KMS-11 (cell line): ENCODE data around the gene GNA15.

Experiments
- H2AFZ ChIP-seq: fragments of 200-600 bp; sonication (generic); 2 replicates; pipeline ENCODE4 v1.6.1; 2016; ENCODE audit warnings: antibody characterized with exemption, mixed run types, low read depth
- H3K27ac ChIP-seq: fragments of 200-600 bp; sonication (generic); 2 replicates; pipeline ENCODE4 v1.6.1; 2016; ENCODE audit warnings: mild to moderate bottlenecking, mixed run types
- H3K27me3 ChIP-seq: fragments of 200-600 bp; sonication (generic); 2 replicates; pipeline ENCODE4 v1.6.1; 2017; ENCODE audit warnings: mild to moderate bottlenecking, low read depth, mixed run types, moderate library complexity; ENCODE audit not compliant: insufficient read depth
- H3K36me3 ChIP-seq: fragments of 200-600 bp; sonication (generic); 2 replicates; pipeline ENCODE4 v1.6.1; 2017; ENCODE audit warnings: mild to moderate bottlenecking, mixed run types; ENCODE audit not compliant: insufficient read depth
- H3K4me1 ChIP-seq: fragments of 200-600 bp; sonication (generic); 2 replicates; pipeline ENCODE4 v1.6.1; 2016; ENCODE audit warnings: mild to moderate bottlenecking, low read depth, mixed run types; ENCODE audit not compliant: poor library complexity, severe bottlenecking
- H3K4me2 ChIP-seq: fragments of 200-600 bp; sonication (generic); 2 replicates; pipeline ENCODE4 v1.7.0; 2016; ENCODE audit warnings: mild to moderate bottlenecking, mixed run types
- H3K4me3 ChIP-seq: fragments of 200-600 bp; sonication (generic); IDR thresholded peaks from 2 replicates; pipeline ENCODE4 v1.6.1; 2017; ENCODE audit warnings: low read depth, low read length, mixed read lengths; ENCODE audit not compliant: insufficient read depth
- H3K79me2 ChIP-seq: fragments of 200-600 bp; sonication (generic); 2 replicates; pipeline ENCODE4 v1.6.1; 2016; ENCODE audit warnings: low read depth, mixed run types; ENCODE audit not compliant: insufficient read depth
- H3K9ac ChIP-seq: fragments of 200-600 bp; sonication (generic); 2 replicates; pipeline ENCODE4 v1.6.1; 2016; ENCODE audit warnings: mild to moderate bottlenecking, mixed run types
- H4K20me1 ChIP-seq: fragments of 200-600 bp; sonication (generic); 2 replicates; pipeline ENCODE4 v1.6.1; 2016; ENCODE audit warnings: mild to moderate bottlenecking, mixed run types; ENCODE audit not compliant: insufficient read depth
- TF ChIP-seq, protein P1 (sequence below): fragments of 200-600 bp; sonication (generic); conservative IDR thresholded peaks from 2 replicates; pipeline ENCODE4 v1.6.1; 2017; ENCODE audit warnings: low read depth, mild to moderate bottlenecking, antibody characterized with exemption, low read length, moderate library complexity, mixed read lengths

Gene GNA15

DNA sequence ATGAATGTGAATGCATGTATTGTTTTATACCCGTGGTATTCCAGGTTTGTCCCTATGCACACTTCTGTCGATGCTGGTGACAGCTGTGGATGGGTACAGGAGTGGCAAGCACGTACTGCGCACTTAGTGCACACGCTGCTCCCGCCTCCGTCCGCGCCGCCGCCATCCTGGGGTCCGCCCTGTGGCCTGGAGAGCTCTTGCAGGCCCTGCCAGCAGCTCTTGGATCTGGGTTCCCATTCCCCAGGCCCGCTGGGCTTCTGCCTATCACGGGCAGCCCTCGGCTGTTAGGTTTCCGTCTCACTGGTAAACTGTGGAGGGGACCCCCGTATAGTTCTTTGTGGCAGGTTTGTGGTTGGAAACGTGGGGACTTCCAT, 37.7 kb upstream of the GNA15 start:
- Histone ChIP-seq H3K36me3 (no peaks in the 10 kb centered on the region), H3K79me2 (no peaks in the 10 kb centered on the region), H4K20me1 (no peaks in the 10 kb centered on the region), H3K4me2 (no peak overlapping the region), H3K4me1 (peaks cover 7% of the 10 kb centered on the region), H3K27ac (no peak overlapping the region), H2AFZ (no peak overlapping the region), H3K9ac (no peak overlapping the region), H3K27me3 (peaks cover 48% of the 10 kb centered on the region; the same call in 1 of the 2 replicates), H3K4me3 (no peak overlapping the region)
- TF ChIP-seq, protein P1, sequence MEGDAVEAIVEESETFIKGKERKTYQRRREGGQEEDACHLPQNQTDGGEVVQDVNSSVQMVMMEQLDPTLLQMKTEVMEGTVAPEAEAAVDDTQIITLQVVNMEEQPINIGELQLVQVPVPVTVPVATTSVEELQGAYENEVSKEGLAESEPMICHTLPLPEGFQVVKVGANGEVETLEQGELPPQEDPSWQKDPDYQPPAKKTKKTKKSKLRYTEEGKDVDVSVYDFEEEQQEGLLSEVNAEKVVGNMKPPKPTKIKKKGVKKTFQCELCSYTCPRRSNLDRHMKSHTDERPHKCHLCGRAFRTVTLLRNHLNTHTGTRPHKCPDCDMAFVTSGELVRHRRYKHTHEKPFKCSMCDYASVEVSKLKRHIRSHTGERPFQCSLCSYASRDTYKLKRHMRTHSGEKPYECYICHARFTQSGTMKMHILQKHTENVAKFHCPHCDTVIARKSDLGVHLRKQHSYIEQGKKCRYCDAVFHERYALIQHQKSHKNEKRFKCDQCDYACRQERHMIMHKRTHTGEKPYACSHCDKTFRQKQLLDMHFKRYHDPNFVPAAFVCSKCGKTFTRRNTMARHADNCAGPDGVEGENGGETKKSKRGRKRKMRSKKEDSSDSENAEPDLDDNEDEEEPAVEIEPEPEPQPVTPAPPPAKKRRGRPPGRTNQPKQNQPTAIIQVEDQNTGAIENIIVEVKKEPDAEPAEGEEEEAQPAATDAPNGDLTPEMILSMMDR: no peak

DNA sequence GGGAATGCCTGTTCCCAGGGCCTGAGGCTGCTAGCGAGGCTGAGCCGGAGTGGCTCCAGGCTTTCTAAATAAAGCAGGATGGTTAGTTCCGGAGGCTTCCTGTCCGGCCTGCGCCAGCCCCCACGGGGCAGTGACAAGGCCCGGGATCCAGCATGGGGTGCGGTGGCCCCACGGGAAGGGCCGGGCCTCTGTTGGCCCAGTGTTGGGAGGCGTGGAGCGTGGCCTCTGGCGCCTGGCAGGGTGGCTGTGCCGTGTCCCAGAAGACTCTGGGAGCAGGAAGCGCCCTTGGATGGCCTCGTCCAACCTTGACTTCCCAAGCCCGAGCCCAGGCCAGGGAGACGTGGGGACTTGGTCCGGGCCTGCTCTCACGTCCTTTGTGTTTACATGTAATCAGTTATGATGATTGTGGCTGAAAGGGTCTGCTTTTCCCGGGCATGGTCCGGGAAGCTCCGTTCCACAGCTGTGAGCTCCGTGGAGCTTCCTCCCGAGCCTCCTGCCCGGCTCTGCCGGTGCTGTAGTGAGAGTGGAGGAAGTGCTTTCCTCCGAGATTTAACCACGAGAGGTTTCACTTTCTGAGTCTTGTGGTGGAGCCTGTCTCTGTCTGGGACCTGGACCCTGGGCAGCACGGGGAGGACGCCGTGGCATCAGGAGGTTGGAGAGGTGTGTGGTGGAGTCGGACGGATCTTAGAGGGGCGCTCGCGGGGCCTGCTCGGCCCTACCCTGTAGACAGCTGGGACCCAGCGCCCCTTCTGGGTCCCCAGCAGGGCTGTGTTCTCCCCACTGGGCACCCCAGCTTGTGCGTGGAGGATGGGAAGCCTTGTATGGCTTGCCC, 37.1 kb upstream of the GNA15 start:
- no peaks in the 10 kb centered on the region for H3K79me2 ChIP-seq

DNA sequence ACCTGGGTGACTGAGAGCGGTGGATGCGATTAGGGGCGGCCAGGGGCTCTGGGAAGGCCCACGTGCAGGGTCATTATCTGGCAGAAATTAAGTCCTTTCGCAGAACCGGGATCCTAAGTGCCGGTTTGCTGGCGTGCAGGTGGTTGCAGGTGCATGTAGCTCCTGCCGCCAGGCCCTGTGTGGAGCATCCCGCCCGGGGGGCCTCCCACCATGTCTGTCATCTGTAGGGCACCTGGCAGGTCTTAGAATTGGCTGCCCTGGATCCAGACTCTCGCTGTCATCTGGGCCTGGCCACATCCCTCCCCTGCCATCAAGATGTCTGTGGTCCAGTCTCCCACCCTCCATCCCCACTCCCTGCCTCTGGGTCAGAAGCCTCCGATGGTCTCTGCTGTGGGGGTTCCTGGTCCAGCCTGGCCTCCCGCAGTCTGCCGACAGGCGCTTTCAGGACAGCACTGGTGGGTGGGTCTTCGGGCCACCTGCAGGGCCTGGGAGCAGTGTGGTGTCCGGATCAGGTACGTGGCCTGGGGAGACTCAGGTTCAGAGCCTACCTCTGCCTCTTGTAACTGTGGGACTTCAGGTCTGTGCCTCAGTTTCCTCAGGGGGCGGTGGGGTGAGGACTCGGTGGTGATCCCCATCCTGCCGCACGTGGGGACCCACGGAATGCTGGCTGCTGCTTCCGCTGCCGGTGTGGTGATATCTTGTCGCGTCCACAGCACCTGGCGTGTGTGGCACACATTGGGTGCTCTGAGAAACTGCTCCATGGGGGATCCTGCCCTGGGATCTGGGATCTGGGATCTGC, 36.3 kb upstream of the GNA15 start:
- Histone ChIP-seq H3K27ac (no peak overlapping the region), H2AFZ (no peak overlapping the region), H3K4me3 (no peak overlapping the region), H4K20me1 (no peaks in the 10 kb centered on the region), H3K27me3 (peaks cover 48% of the 10 kb centered on the region; the same call in 1 of the 2 replicates), H3K36me3 (no peaks in the 10 kb centered on the region), H3K4me1 (peaks cover 7% of the 10 kb centered on the region), H3K4me2 (no peak overlapping the region), H3K9ac (no peak overlapping the region), H3K79me2 (no peaks in the 10 kb centered on the region)
- TF ChIP-seq, protein P1: no peak

More for the DNA sequence above, 37.1 kb upstream of the GNA15 start:
- no peaks in the 10 kb centered on the region for H4K20me1 ChIP-seq
- H3K36me3 ChIP-seq: no peaks in the 10 kb centered on the region
- no peak overlapping the region for H3K27ac ChIP-seq
- H3K4me1 ChIP-seq: peaks cover 7% of the 10 kb centered on the region
- H3K4me2 ChIP-seq: no peak overlapping the region
- peaks cover 48% of the 10 kb centered on the region; the same call in 1 of the 2 replicates for H3K27me3 ChIP-seq
- H2AFZ ChIP-seq: no peak overlapping the region
- H3K9ac ChIP-seq: no peak overlapping the region
- TF ChIP-seq, protein P1: no peak
- no peak overlapping the region for H3K4me3 ChIP-seq

DNA sequence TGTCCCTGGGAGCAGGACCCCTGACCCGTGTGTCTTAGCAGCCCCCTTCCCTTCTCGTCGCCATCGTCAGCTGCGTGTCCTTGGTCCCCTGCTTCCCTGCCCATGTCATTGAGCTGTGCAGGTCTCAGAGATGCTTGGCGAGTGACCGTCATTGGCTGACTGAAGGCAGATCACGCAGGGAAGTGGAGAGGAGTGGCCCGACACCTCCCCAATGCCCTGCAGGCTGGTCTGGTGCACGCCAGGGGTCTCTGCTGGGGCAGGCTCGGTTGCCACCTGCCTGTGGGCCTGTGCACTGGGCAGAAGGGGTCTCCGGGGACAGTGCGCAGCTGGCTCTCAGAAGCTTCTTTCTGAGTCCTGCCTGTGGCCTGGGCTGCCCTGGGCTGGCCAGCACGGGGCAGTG, 35.5 kb upstream of the GNA15 start:
- TF ChIP-seq, protein P1: no peak
- Histone ChIP-seq H3K4me3 (no peak overlapping the region), H3K4me1 (peaks cover 7% of the 10 kb centered on the region), H4K20me1 (no peaks in the 10 kb centered on the region), H3K27me3 (peaks cover 42% of the 10 kb centered on the region; the same call in 1 of the 2 replicates), H3K9ac (no peak overlapping the region), H3K36me3 (no peaks in the 10 kb centered on the region), H3K79me2 (no peaks in the 10 kb centered on the region), H3K27ac (no peak overlapping the region), H3K4me2 (no peak overlapping the region), H2AFZ (no peak overlapping the region)
